ENCODE data around the gene SPINDOC.
A peak's percentile ranks its signal among the peaks of the same experiment; 100 is the strongest.
"Not testable (repeated sequence)": the region's sequence is repeated elsewhere in the genome, so short reads cannot be mapped to it uniquely, and the experiment has no call there.

Gene SPINDOC

GRCh38 chr11:63858628-63859550 lies 45.6 kb downstream of the SPINDOC start:
- DNase-seq (ENCODE audit: low read depth) = no peak

GRCh38 chr11:63862923-63863322 lies 49.7 kb downstream of the SPINDOC start:
- no peak for DNase-seq (ENCODE audit: low read depth)

- DNase-seq (ENCODE audit: low read depth) = not testable (repeated sequence)
These were observed 50.4 kb downstream of the SPINDOC start for GRCh38 chr11:63863620-63864019.

GRCh38 chr11:63866211-63866610 lies 53.0 kb downstream of the SPINDOC start:
- DNase-seq (ENCODE audit: low read depth) = peak; percentile 55

- DNase-seq (ENCODE audit: low read depth) = no peak
These were observed 54.3 kb downstream of the SPINDOC start for GRCh38 chr11:63867511-63867910.

GRCh38 chr11:63868399-63869064 lies 55.3 kb downstream of the SPINDOC start:
- no peak for DNase-seq (ENCODE audit: low read depth)

- DNase-seq (ENCODE audit: low read depth) = no peak
These were observed 55.9 kb downstream of the SPINDOC start for GRCh38 chr11:63869171-63869591.

- no peak for DNase-seq (ENCODE audit: low read depth)
These were observed 56.4 kb downstream of the SPINDOC start for GRCh38 chr11:63869683-63870082.

- no peak for DNase-seq (ENCODE audit: low read depth)
These were observed 57.3 kb downstream of the SPINDOC start for GRCh38 chr11:63870351-63871140.

- peak; percentile 7 for DNase-seq (ENCODE audit: low read depth)
These were observed 58.9 kb downstream of the SPINDOC start for GRCh38 chr11:63871962-63872799.

- DNase-seq (ENCODE audit: low read depth) = no peak
These were observed 59.5 kb downstream of the SPINDOC start for GRCh38 chr11:63872800-63873197.

GRCh38 chr11:63873311-63873710 lies 60.1 kb downstream of the SPINDOC start:
- DNase-seq (ENCODE audit: low read depth) = no peak

- DNase-seq (ENCODE audit: low read depth) = no peak
These were observed 61.3 kb downstream of the SPINDOC start for GRCh38 chr11:63874511-63874910.

- DNase-seq (ENCODE audit: low read depth) = no peak
These were observed 62.3 kb downstream of the SPINDOC start for GRCh38 chr11:63875506-63876065.

GRCh38 chr11:63876616-63877015 lies 63.4 kb downstream of the SPINDOC start:
- no peak for DNase-seq (ENCODE audit: low read depth)

All from activated T-helper 9 cell treated with anti-CD3 and anti-CD28 coated beads, Interleukin-2, amount 50 U/mL, for 16 hours (primary cell).